Activated CD4-positive, alpha-beta T cell treated with anti-CD3 and anti-CD28 coated beads, Interleukin-2, amount 50 U/mL, for 4 hours (primary cell): ENCODE measurements around the gene SPPL2B.
"Not testable (repeated sequence)": the region's sequence is repeated elsewhere in the genome, so short reads cannot be mapped to it uniquely, and the experiment has no call there.

ENCODE experiments used
- DNase-seq, 2 experiments: peaks; one replicate each; pipeline ENCODE4 v3.0.0-alpha.2; 2020

Gene SPPL2B

DNA sequence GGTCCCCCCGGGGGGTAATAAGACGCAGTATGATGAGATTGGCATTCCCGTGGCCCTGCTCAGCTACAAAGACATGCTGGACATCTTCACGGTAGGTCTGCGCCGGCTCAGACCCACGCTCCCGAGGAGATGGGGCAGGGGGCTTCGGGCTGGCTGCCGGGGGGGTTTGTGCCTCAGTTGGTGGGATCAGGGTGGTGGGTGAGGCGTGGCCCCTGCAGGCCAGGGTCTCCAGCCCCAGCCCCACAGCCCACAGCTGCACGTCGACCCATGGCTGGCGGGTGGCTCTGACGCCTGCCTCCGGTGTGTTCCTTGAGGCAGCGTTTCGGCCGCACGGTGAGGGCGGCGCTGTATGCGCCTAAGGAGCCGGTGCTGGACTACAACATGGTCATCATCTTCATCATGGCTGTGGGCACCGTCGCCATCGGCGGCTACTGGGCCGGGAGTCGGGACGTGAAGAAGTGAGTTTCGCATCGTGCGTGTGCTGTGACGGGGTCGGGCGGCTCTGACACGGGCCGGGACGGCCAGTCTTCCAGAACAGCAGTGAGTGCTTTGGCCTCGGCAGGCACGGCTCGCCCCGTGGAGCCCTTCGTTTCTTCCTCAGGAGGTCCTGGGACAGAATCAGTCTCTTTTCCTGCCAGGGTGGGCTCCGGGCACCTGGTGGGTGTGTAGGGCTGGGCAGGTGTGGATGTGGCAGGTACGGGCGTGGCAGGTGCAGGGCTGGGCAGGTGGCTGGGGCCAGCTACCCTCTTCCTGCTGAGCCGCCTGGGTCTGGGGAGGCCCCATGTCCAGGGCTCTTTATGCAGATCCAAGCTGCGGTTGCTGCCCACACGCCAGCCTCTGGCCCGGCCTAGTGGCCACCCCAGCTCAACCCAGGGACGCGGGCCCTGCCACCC is 10.5 kb downstream of the SPPL2B start:
- no peak for DNase-seq

DNA sequence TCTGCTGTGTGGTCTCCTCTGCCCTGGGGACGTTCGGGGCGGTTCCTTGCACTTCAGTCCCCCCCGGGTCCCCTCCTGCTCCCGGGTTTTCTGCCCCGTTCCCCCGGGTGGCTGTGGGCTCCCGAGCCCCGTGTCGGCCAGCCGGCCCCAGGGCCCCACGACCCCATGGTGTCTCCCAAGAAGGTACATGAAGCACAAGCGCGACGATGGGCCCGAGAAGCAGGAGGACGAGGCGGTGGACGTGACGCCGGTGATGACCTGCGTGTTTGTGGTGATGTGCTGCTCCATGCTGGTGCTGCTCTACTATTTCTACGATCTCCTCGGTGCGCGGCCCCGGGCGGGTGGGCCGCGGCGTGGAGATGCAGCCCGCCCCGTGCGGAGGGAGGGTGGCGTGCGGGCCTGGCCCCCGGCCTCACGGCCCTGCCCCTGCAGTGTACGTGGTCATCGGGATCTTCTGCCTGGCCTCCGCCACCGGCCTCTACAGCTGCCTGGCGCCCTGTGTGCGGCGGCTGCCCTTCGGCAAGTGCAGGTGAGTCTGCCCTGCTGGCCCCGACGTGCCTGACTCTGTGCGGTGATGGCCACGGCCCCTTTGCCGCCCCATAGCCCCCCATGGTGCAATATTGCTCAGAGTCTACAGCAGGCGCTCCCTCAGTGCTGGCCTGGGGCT is 11.3 kb downstream of the SPPL2B start:
- no peak for DNase-seq

DNA sequence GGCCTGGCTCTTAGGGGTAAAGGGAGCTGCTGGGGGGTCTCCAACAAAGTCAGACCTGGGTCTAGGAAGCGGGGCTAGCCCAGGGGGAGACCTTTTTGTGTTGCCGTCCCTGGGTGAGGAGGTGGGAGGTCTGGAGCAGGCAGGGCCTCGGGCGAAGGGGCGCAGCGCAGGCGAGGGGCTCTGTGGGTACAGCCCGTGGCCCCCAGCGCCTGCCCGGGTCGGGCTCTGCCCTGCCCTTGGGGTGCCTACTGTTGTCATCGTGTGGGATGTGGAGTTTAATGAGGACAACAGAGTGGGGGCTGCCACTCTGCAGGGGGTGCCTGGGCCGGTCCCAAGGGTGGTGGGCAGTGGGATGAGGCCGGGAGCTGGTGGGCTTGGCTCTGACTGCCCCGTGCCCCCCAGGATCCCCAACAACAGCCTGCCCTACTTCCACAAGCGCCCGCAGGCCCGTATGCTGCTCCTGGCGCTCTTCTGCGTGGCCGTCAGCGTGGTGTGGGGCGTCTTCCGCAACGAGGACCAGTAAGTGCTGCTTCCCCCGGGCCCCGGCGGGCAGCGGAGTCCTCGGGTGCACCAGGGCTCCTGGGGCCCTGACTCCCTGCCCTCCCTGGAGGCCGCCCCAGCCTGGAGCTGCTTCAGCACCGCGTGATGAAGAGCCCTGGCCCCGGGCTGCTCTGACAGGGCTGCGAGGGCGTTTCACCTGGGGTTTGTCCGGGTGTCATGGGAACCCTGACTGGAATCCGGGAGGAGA is 12.2 kb downstream of the SPPL2B start:
- DNase-seq, result no peak

DNA sequence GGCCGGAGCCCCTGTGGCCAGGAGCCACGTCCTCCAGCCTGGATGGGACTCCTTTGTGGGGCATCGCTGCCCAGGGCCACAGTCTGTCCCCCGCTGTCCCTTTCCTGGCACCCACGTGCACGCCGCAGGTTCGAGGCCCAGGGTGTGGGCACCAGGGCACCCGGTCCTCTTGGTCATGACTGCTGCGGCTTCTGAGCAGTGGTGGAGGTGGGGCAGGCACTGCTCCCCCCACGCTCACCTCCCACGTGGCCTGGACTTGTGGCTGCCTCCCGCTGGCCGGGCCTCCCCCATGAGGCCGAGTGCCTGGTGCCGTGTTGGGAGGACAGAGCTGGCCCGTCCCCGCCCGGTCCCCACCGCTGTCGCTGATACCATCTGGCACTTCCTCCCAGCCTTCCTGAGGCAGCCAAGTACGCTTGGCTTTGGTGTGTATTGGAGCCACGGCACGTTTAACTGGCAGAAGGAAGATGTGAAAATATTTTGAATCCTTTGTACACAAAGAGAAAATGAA is 12.8 kb downstream of the SPPL2B start:
- DNase-seq, result no peak

DNA sequence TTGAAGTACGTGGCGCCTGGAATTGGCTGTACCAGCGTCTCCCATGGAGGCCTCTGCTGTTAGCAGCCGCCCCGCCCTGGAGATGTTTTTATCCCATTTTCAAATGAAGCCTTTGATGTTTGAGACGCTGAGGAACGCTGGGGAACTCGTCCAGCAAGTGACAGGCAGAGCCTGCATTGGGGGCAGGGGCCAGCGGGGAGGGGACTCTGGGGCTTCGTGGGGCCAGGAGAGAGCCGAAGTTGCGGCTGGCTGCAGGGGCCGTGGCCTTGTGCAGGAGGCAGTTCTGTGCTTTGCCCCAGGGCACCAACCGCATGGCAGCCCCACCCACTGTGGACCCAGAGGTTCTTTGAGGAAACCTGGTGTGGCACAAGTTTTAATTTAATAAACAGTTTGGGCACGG is 13.5 kb downstream of the SPPL2B start:
- no peak for DNase-seq

DNA sequence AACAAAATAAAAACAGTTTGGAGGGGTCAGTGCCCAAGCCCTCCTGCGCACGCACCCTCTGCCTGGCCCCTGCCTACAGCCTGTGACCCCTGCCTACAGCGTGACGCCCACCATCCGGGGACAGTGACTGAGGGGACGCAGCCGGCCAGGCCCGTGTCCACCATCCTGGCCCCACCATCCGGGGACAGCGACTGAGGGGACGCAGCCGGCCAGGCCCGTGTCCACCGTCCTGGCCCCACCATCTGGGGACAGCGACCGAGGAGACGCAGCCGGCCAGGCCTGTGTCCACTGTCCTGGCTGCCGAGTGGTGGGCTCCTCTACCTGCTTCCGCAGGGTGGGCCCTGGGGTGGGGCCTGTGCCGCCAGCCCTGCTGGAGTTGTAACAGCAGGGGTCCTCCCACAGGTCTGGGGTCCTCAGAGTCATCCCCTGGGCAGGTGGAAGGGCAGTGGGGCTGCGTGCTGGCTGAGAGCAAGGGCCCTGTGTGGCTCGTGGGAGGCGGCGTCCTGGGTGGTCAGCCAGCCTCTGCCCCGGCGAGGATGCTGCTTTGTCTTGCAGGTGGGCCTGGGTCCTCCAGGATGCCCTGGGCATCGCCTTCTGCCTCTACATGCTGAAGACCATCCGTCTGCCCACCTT is 14.3 kb downstream of the SPPL2B start:
- no peak for DNase-seq

DNA sequence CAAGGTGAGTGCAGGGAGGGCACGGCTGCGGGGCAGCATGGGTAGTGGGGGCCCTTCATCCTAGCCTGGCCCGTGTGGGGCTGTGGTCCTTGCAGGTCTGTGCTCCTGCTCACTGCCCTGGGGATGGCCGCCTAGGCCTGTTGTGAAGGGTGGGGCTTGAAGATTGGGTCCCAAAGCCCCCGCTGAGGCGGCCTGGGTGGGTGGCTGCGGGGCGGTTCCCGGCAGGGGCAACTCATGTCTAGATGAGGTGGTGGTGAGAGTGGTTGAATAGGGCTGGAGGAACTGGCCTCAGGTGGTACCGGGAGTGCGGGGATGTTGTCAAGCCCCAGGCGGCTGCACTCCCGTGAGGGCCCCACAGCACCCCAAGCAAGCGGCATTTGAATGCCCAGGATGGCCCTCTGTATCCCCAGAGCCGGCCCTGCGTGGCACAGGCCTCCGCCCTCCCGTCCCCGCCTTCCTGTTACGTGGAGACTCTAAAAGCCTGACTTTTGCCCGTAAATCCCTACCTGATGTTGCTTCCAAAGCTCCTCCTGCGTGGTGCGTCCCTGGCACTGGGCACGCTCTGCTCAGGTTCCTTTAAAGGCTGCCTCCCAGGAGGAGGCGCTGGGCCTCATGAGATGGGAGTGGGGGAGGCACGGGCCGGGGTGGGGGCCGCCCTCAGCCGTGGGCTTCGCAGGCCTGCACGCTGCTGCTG is 15.0 kb downstream of the SPPL2B start:
- DNase-seq, result no peak

DNA sequence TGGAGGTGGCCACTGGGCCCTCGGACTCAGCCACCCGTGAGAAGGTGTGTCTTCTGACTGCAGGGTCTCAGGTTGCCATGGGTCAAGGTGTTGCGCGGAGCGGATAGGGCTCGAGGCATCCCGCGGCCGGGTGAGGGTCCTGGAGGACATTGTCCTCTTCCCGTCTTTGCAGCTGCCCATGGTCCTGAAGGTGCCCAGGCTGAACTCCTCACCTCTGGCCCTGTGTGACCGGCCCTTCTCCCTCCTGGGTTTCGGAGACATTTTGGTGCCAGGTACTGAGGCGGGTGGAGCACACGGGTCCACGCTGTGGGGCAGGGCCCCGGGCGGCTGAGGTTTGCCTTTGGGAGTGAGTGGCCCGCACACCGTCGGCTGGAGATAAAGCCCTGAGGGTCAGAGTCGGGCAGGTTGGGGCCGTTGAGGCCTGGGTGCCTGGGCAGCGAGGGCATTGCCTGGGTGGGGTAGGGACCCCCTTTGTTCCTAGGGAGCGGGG is 15.9 kb downstream of the SPPL2B start:
- no peak for DNase-seq

DNA sequence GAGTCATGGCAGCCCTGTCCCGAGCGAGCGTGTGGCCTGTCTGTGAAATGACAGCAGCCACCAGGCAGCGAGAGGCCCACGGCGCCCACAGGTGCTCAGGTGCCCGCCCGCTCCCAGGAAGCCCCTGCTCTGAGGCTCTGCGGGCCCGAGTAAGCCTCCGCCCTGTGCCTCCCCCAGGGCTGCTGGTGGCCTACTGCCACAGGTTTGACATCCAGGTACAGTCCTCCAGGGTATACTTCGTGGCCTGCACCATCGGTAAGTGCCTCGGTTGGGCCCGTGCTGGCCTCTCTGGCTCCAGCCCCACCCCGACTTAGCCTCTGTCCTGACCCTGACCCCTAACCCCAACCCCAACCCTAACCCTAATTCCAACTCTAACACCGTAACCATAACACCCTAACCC is 16.6 kb downstream of the SPPL2B start:
- DNase-seq, result no peak

DNA sequence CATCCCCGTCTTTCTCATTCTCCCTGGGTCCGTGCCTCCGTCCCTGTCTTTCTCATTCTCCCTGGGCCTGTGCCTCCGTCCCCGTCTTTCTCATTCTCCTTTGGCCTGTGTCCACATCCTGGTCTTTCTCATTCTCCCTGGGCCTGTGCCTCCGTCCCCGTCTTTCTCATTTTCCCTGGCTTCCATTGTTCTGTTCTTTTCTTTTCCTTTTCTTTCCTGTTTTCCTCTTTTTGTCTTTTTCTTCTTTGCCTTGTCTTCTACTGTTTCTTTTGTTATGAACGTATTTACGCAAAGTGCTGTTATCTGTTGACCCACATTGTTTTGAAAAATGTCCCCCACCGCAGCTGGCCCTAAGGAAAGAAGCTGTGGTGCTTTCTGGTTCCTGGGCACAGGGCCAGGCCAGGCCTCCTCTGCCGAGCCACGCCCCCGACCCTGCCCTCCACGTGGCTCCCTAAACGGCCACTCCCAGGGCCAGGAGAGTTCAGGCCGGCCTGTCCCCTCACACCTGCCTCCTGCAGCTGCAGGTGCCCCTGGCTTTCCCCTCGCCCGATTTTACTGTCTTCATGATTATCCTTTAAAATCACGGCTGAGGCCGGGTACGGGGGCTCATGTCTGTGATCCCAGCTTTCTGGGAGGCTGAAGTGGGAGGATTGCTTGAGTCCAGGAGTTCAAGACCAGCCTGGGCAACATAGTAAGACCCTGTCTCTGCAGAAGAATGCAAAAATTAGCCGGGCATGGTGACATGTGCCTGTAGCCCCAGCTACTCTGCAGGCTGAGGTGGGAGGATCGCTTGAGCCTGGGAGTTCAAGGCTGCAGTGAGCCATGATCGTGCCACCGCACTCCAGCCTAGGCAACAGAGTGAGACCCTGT is 17.5 kb downstream of the SPPL2B start:
- no peak for DNase-seq

DNA sequence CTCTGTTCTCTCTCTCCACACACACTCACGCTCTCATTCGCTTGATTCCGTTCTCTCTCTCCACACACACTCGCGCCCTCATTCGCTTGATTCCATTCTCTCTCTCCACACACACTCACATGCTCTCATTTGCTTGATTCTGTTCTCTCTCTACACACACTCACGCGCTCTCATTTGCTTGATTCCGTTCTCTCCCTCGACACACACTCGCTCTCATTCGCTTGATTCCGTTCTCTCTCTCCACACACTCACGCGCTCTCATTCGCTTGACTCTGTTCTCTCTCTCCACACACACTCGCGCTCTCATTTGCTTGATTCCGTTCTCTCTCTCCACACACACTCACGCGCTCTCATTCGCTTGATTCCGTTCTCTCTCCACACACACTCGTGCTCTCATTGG is 21.3 kb downstream of the SPPL2B start:
- DNase-seq, result not testable (repeated sequence)

DNA sequence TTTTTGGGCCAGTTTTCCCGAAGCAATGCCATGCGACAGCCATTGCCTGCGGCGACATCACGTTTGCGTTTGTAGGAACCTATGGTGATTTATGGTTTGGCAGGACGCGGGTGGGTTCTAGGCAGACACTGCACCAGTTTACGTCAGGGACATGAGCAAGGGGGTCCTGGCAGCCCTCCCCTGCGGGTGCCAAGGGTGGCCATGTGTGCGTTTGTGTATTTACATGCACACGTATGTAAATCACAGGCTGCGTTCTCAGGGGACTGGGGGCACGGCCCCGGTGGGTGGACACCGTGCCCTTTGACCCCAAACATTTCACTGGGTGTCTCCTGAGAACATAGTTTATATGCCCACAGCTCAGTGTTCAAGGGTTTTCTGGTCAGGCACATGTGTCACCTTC is 22.2 kb downstream of the SPPL2B start:
- no peak for DNase-seq

DNA sequence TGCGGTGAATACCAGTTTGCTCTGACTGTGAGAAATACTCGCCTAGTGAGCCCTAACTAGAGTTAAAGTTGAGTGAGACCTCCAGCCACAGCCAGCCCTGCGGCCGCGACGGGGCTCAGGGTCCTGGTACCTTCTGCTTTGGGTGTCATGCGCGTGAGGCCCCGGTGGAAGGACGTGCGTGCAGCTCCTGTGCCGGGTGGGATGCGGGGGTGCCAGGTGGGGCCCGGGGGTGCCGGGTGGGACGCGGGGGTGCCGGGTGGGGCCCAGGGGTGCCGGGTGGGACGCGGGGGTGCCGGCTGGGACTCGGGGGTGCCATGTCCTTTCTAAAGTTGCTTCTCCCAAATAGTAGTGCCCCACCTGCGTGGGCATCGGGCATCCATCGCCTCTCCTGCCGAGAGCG is 23.1 kb downstream of the SPPL2B start:
- DNase-seq, result no peak

DNA sequence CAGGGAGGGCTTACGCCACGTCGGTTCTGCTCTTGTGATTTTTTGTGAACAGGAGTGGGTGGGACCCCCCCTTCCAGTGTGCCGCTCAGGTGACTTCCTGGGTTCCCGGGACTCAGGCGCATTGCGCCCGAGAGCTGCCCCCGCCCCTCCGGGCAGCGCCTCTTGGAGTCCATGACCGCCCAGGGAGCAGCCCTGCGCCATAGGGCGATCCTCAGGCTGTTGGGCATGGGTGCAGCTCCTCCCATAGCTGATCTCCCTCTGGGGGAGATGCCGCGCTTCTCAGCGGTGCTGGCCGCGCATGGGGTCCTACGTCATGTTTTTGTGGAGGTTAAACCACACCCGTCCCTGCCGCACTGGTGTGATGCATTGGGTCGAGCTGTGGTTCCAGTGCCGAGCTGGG is 23.6 kb downstream of the SPPL2B start:
- DNase-seq, result no peak

DNA sequence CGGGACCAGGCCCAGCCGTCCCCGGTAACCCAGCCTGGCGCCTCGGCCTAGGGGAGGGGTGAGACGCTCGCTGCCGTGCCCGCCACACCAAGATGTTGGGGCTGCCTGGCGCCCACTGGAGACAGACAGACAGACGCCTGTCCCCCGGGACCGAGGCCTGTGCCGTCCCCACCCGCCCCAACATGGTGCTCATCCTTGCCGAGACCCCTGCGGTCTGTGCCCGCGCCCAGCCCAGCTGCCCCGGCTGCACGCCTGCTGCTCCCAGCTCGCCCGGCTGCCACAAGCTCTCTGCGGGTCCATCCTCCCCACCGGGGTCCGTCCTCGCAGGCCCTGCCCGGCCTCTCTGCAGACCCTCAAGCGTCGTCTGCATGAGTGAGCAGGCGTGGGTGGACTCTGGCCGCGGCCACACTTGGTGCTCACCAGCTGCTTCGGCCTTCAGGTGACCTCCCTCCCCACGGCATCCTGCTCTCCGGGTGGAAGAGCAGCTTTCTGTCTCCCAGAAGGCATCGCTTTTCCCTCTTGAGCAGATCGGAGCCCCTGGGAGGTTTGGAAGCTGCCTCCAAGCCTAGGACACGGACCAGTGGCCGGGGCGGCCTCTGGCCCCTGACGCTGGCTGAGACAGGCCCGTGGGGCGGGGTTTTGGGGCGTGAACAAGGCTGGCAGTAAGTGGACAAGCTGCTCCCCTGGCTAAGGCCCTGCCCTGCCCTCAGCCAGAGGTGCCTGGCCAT is 24.8 kb downstream of the SPPL2B start:
- DNase-seq, result no peak

DNA sequence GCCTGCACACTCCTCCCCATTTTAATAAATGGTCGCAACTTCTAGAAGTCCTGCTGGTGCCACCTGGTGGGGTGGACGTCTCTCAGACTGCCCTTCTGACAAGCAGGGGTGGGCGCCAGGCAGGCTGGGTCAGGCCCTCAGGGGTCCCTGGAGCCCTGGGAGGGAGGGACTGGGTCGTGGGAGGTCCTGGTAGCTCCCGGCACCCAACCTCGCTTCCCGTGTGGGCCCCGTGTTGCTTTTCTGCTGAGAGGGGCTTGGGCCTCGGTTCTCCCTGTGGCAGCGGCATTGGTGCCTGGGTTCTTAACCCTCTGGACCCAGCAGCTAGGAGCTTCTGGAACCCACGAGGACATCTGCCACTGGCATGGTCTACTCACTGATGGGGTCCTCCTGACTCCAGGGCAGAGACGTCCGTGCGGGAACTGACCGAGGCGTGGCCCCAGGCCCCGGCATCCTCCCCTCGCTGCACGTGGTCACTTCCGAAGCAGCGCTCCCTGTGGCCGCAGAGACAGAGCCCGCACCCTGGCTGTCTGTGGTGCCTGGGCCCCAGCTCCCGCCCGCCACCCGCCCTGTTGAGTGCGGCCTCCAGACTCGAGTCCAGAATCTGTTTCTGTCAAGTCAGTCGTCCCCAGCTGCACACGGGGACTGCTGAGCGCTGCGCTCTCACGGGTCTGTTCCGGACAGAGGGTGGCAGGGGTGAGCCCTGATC is 25.6 kb downstream of the SPPL2B start:
- no peak for DNase-seq

DNA sequence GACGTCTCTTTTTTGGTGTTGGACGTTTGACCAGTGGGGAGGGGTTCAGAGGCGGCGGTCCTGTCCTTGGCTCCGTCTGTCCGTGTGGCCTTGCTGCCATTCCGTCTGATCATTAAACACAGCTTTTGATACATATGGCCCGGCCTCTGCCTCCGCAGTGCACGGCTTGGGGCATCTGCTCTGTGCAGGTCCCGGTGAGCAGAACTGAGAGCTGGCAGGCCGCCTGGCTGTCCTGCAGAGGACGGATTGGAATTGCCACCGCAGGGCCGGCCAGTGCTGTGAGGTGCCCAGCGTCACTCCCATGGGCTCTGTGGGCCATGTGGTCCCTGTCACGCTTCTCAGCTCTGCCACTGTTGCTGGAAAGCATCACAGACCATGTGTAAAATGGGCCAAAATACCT is 26.2 kb downstream of the SPPL2B start:
- no peak for DNase-seq

DNA sequence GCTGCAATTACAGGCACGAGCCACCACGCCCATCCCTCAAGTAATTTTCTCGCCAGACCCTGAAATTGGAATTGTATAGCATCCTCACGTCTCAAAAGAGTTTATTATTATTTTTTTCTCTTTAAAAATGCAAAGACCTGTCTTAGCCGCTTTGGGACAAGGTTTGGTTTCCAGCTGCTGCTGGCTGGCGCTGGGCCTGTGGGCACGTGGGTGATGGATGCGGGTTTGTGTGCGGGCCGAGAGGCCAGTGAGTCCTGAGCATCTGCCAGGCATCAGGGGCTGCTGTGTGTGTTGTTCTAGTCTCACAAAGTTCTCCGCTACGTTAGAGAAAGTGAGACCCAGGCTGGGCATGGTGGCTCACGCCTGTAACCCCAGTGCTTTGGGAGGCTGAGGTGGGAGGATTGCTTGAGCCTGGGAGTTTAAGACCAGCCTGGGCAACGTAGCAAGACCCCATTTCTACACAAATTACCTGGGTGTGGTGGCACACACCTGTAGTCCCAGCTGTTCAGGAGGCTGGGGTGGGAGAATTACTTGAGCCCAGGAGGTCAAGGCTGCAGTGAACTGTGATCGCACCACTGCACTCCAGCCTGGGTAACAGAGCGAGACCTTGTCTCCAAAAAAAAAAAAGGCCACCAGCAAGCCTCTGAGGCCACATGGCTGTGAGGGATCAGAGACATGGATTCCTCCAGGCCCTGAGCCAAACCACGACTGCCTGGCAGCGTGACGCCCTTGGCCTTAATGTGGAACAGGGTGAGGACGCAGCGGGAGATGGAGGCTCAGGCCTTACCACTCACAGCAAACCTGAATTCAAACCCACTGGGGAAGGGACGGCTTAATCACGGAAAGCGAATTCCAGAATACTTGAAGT is 26.9 kb downstream of the SPPL2B start:
- no peak for DNase-seq
